K562 (cell line): ENCODE data around the gene AGAP1. TPM values are rescaled to one million over a fixed set of nuclear protein-coding genes. Genes with fewer than 3 reads are reported as not detected.

Source experiments
- ATAC-seq: fragments of 200-7000 bp; cut with Tn5 transposase; 3 replicates; pipeline ENCODE4 v1.9.1; 2020; ENCODE audit warnings: moderate library complexity
- BruUV-seq: library from RNA; stranded (reverse); fragments of 400-500 nt; replicated peaks from 2 replicates; lab custom pipeline; 2021; lab: Mats Ljungman, UMichigan
- CTCF ChIA-PET: fragments of 300-600 bp; formaldehyde crosslinking; extraction: SDS; loops from one replicate; lab custom pipeline; 2021; ENCODE audit warnings: low intra/inter-chr PET ratio; lab: Yijun Ruan, JAX
- POLR2A ChIA-PET: fragments of 300-600, 350-650 bp; sonication (Branson Sonifier 250); formaldehyde crosslinking; extraction: SDS; loops from one replicate; lab custom pipeline; 2021; ENCODE audit warnings: antibody characterized with exemption, inconsistent platforms; lab: Yijun Ruan, JAX
- DNase-seq, 4 experiments: peaks; one replicate each; pipeline versions ENCODE4 v3.0.0 to v3.0.0-alpha.2; 2011 to 2018; ENCODE audit warnings: low spot score in 3 of 4, mixed read lengths in 3 of 4; ENCODE audit errors: extremely low read depth in 1 of 4
- FAIRE-seq: peaks from 2 replicates; lab custom pipeline; 2011; peaks lifted over from hg19 to GRCh38; lab: Jason Lieb, UNC
- H2AFZ ChIP-seq: 2 replicates; pipeline ENCODE4 v1.6.0; 2011; ENCODE audit warnings: low read depth, low read length, control low read depth, inconsistent platforms
- H3K27ac ChIP-seq: fragments of 200-600 bp; 3 replicates; pipeline ENCODE4 v1.8.0; 2011; ENCODE audit warnings: low read depth, mild to moderate bottlenecking, control low read depth, inconsistent platforms, low read length, moderate library complexity, mixed read lengths; ENCODE audit errors: extremely low read depth
- H3K27me3 ChIP-seq, 2 experiments: fragments of 300-600 bp in 1 of 2; 2 replicates in 1 of 2; 3 replicates in 1 of 2; pipeline versions ENCODE4 v1.6.0 to v1.8.0; 2011; ENCODE audit warnings: inconsistent platforms in 2 of 2, low read length in 2 of 2, mild to moderate bottlenecking in 1 of 2, mixed read lengths in 1 of 2, moderate library complexity in 1 of 2; ENCODE audit not compliant: control insufficient read depth in 2 of 2, insufficient read depth in 2 of 2
- H3K36me3 ChIP-seq: fragments of 300-600 bp; 3 replicates; pipeline ENCODE4 v1.8.0; 2011; ENCODE audit warnings: mild to moderate bottlenecking, low read length, inconsistent platforms; ENCODE audit not compliant: control insufficient read depth, insufficient read depth
- H3K4me1 ChIP-seq, 2 experiments: fragments of 200-600 bp in 1 of 2; replicated peaks in 1 of 2; 2 replicates in 1 of 2; 3 replicates in 1 of 2; pipeline versions ENCODE4 v1.5.1 to v1.8.0; 2011; ENCODE audit warnings: inconsistent platforms in 2 of 2, low read length in 2 of 2, mild to moderate bottlenecking in 1 of 2, mixed read lengths in 1 of 2, moderate library complexity in 1 of 2; ENCODE audit not compliant: control insufficient read depth in 2 of 2, insufficient read depth in 2 of 2
- H3K4me2 ChIP-seq: 2 replicates; pipeline ENCODE4 v1.6.1; 2011; ENCODE audit warnings: low read length, control low read depth, inconsistent platforms, mixed read lengths; ENCODE audit not compliant: insufficient read depth
- H3K4me3 ChIP-seq: fragments of 200-600 bp; sonication (generic), shearing (Covaris generic); 2 replicates; pipeline ENCODE4 v1.5.1; 2016; ENCODE audit warnings: control low read depth, inconsistent platforms
- H3K79me2 ChIP-seq: fragments of 200-600 bp; 3 replicates; pipeline ENCODE4 v1.8.0; 2011; ENCODE audit warnings: low read length, inconsistent platforms; ENCODE audit not compliant: control insufficient read depth, insufficient read depth
- H3K9ac ChIP-seq, 2 experiments: 2 replicates each; pipeline versions ENCODE4 v1.6.0 to v1.6.1; 2011; ENCODE audit warnings: low read depth in 2 of 2, low read length in 2 of 2, control low read depth in 1 of 2, inconsistent platforms in 1 of 2, mild to moderate bottlenecking in 1 of 2, mixed read lengths in 1 of 2; ENCODE audit not compliant: insufficient read depth in 1 of 2
- H3K9me1 ChIP-seq: one replicate; pipeline ENCODE4 v1.6.0; 2011; ENCODE audit warnings: inconsistent platforms, mild to moderate bottlenecking, low read length, moderate library complexity; ENCODE audit not compliant: control insufficient read depth, insufficient read depth
- H3K9me3 ChIP-seq: replicated peaks from 2 replicates; pipeline ENCODE4 v1.5.1; 2011; ENCODE audit warnings: low read depth, low read length, inconsistent platforms; ENCODE audit not compliant: control insufficient read depth, insufficient read depth
- H4K20me1 ChIP-seq: replicated peaks from 2 replicates; pipeline ENCODE4 v1.6.1; 2011; ENCODE audit warnings: low read length, inconsistent platforms, mixed read lengths; ENCODE audit not compliant: control insufficient read depth, insufficient read depth
- E2F3 ChIP-seq: fragments of 250-450 bp; sonication (Bioruptor Pico); IDR thresholded peaks from 2 replicates; pipeline ENCODE4 v1.4.0; 2020; ENCODE audit warnings: mild to moderate bottlenecking
- ILK ChIP-seq: fragments of 450-650 bp; IDR thresholded peaks from 2 replicates; pipeline ENCODE4 v1.6.1; 2016; ENCODE audit warnings: missing genetic modification characterization, low read depth, mild to moderate bottlenecking, missing compliant biosample characterization, moderate library complexity, borderline replicate concordance
- NFRKB ChIP-seq: fragments of 450-650 bp; IDR thresholded peaks from 2 replicates; pipeline ENCODE4 v1.6.1; 2016; ENCODE audit warnings: low read depth
- NR2C2 ChIP-seq, 2 experiments: fragments of 200-800 bp in 1 of 2; sonication (Bioruptor generic) in 1 of 2; sonication (generic) in 1 of 2; formaldehyde crosslinking in 1 of 2; IDR thresholded peaks; 2 replicates each; pipeline versions ENCODE4 v1.6.1 to v1.8.0; 2016 to 2022; ENCODE audit warnings: mild to moderate bottlenecking in 1 of 2, missing compliant biosample characterization in 1 of 2, missing genetic modification characterization in 1 of 2, missing genetic modification reagents in 1 of 2
- PHF8 ChIP-seq: fragments of 200-600 bp; sonication (generic); IDR thresholded peaks from 2 replicates; pipeline ENCODE4 v1.6.1; 2012; ENCODE audit warnings: mixed run types, mild to moderate bottlenecking, inconsistent platforms, low read length, moderate library complexity, borderline replicate concordance
- RBM14 ChIP-seq: fragments of 200-400 bp; formaldehyde crosslinking; IDR thresholded peaks from 2 replicates; pipeline ENCODE4 v1.6.1; 2018; ENCODE audit warnings: low read depth, mild to moderate bottlenecking, low read length, moderate library complexity, borderline replicate concordance; ENCODE audit not compliant: insufficient read depth
- TAF1 ChIP-seq: IDR thresholded peaks from 2 replicates; pipeline ENCODE4 v1.6.1; 2011; ENCODE audit warnings: mild to moderate bottlenecking, low read length, moderate library complexity; ENCODE audit not compliant: insufficient read depth, control insufficient read depth, severe bottlenecking; ENCODE audit errors: extremely low read depth
- TRIM28 ChIP-seq: fragments of 450-650 bp; IDR thresholded peaks from 2 replicates; pipeline ENCODE4 v1.6.1; 2017
- ZNF143 ChIP-seq: sonication (generic); formaldehyde crosslinking; IDR thresholded peaks from 2 replicates; pipeline ENCODE4 v1.9.0; 2022; ENCODE audit warnings: mild to moderate bottlenecking, missing genetic modification reagents
- ZNF586 ChIP-seq: fragments of 450-650 bp; formaldehyde crosslinking; conservative IDR thresholded peaks from 2 replicates; pipeline ENCODE4 v1.4.0; 2020; ENCODE audit warnings: mild to moderate bottlenecking, moderate library complexity
- WGBS: fragments of 100-300 bp; shearing (Covaris generic); methylation state at CpG from one replicate; pipeline ENCODE4 v1.1.6; 2016; ENCODE audit warnings: low coverage, mixed read lengths; ENCODE audit not compliant: insufficient coverage; ENCODE audit errors: missing lambda C conversion rate; 5-methylcytosine and 5-hydroxymethylcytosine counted together
- in situ Hi-C: fragments of 300-500 bp; cut with MboI; formaldehyde crosslinking; loops from 4 replicates; pipeline ENCODE4 v1.15.0; 2018; ENCODE audit warnings: inconsistent platforms, mixed read lengths
- intact Hi-C: fragments of 100-400 bp; cut with micrococcal nuclease; formaldehyde crosslinking; loops from 2 replicates; pipeline ENCODE4 v1.14.2; 2022
- polyA plus RNA-seq, 8 experiments: library from polyadenylated mRNA; depleted of rRNA in 4 of 8; stranded (reverse) in 5 of 8; unstranded in 3 of 8; fragments of >200 nt; fragmentation: Nextera tagmentation in 2 of 8; fragmentation: Illumina TruSeq in 1 of 8; extraction: Ambion mirVana in 2 of 8; extraction: Trizol in 1 of 8; gene quantifications; 2 replicates each; pipeline versions ENCODE4 v1.2.1 to v1.2.3, GENCODE V29; 2011 to 2014; ENCODE audit warnings: inconsistent platforms in 1 of 8, missing spikeins in 1 of 8
- total RNA-seq, 7 experiments: library from RNA; depleted of rRNA in 6 of 7; stranded (reverse); fragments of >200 nt in 6 of 7; fragmentation: Illumina TruSeq in 2 of 7; extraction: Trizol in 2 of 7; gene quantifications; 2 replicates each; pipeline versions ENCODE4 v1.2.1 to v1.2.3, GENCODE V29; 2011 to 2021; ENCODE audit warnings: low replicate concordance in 1 of 7
- TF ChIP-seq, protein P1 (sequence below): fragments of 250-450 bp; sonication (Bioruptor Pico); IDR thresholded peaks from 2 replicates; pipeline ENCODE4 v1.5.0; 2020; ENCODE audit warnings: mild to moderate bottlenecking, borderline replicate concordance

AGAP1 gene
- total and polyA plus RNA-seq, 9 of the 15 experiments (the other 6 are each of a cell fraction or from before 2014, with no cell fraction given), result 1.3 to 24.0 (median 10.6) TPM

DNA sequence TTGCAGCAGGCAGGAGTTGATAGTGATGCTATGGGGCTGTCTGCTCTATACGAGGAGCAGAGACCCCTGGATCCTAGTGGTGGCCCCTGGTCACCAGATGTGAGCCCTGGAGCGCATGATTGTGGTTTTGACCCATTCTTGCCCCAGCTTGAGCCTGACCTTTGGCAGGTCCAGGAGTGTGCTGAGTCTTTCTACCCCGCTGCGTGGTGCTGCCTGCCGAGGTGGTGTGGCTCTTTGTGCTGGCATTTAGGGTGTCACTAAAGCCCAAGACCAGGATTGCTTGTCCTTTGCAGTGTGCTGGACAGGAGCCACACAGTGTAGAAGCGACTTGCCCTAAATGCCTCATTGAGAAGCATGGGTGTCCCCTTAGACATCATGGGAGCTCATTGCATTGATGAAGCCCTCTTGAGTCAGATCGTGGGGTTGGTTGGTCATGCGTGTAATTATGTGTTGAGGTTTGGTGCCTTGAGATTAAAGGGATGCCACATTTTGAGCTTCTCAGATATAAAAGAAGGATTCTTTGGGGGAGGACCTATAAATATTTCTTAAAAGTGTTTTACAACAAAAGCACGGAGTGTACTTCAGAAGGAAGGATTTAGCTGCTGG lies 88.3 kb downstream of the AGAP1 start:
- no peaks in the 10 kb centered on the region for H3K4me1 ChIP-seq
- H3K4me2 ChIP-seq, result no peak overlapping the region
- CTCF ChIA-PET, result no interaction called here
- ATAC-seq (no peak; the same call in 2 of the 3 replicates), FAIRE-seq (no peak), DNase-seq (no peak)
- no peaks in the 10 kb centered on the region for H3K36me3 ChIP-seq
- no TSS peak for BruUV-seq
- H3K27ac ChIP-seq, result no peak overlapping the region
- in situ Hi-C loops (loop anchor here (10.0 kb wide), 2 partner anchors 147 to 447 kb away; no protein-coding TSS in a partner anchor), intact Hi-C loops (no loop called here)
- peaks cover 69% of the 10 kb centered on the region for H3K79me2 ChIP-seq
- no peak overlapping the region for H3K9ac ChIP-seq
- no peaks in the 10 kb centered on the region for H3K27me3 ChIP-seq
- POLR2A ChIA-PET, result interaction anchor here (0.6 kb wide), 1 partner anchor 1101 kb away, joined by 3 read pairs; no protein-coding TSS in a partner anchor
- H2AFZ ChIP-seq, result no peak overlapping the region
- no peak for TF ChIP-seq ILK (tag)
- no peak for TF ChIP-seq NFRKB
- TF ChIP-seq PHF8, result no peak
- no peak for TF ChIP-seq ZNF143
- no peak for TF ChIP-seq E2F3 (CRISPR knock-in tag)
- peaks cover 24% of the 10 kb centered on the region for H4K20me1 ChIP-seq
- WGBS, result 77% methylated on average over 9 of the region's 9 CpGs
- H3K9me1 ChIP-seq, result no peaks in the 10 kb centered on the region
- H3K9me3 ChIP-seq, result no peaks in the 10 kb centered on the region
- no peak overlapping the region for H3K4me3 ChIP-seq

GRCh38 chr2:235582729-235583128 lies 88.9 kb downstream of the AGAP1 start:
- H3K4me2 ChIP-seq, result no peak overlapping the region
- no peaks in the 10 kb centered on the region for H3K4me1 ChIP-seq
- intact Hi-C loops, result no loop called here
- H3K27ac ChIP-seq, result no peak overlapping the region
- no peak overlapping the region for H3K9ac ChIP-seq
- POLR2A ChIA-PET, result no interaction called here
- no TSS peak for BruUV-seq
- DNase-seq (no peak), FAIRE-seq (no peak), ATAC-seq (no peak)
- no peaks in the 10 kb centered on the region for H3K36me3 ChIP-seq
- no peaks in the 10 kb centered on the region for H3K9me3 ChIP-seq
- H2AFZ ChIP-seq, result no peak overlapping the region
- WGBS, result 85% methylated on average over 4 of the region's 7 CpGs
- no peaks in the 10 kb centered on the region for H3K9me1 ChIP-seq
- peaks cover 64% of the 10 kb centered on the region for H3K79me2 ChIP-seq
- no peaks in the 10 kb centered on the region for H3K27me3 ChIP-seq
- no peak overlapping the region for H3K4me3 ChIP-seq
- in situ Hi-C loops, result loop anchor here (10.0 kb wide), 2 partner anchors 148 to 448 kb away; no protein-coding TSS in a partner anchor
- CTCF ChIA-PET, result no interaction called here
- peaks cover 24% of the 10 kb centered on the region for H4K20me1 ChIP-seq
- TF ChIP-seq TAF1 (no peak), RBM14 (no peak), ZNF586 (no peak), NR2C2 (CRISPR knock-in tag; IDR thresholded peaks at IDR 0.05) (no peak), NR2C2 (tag; IDR thresholded peaks at IDR 0.05) (no peak), TRIM28 (no peak)
- TF ChIP-seq, protein P1, sequence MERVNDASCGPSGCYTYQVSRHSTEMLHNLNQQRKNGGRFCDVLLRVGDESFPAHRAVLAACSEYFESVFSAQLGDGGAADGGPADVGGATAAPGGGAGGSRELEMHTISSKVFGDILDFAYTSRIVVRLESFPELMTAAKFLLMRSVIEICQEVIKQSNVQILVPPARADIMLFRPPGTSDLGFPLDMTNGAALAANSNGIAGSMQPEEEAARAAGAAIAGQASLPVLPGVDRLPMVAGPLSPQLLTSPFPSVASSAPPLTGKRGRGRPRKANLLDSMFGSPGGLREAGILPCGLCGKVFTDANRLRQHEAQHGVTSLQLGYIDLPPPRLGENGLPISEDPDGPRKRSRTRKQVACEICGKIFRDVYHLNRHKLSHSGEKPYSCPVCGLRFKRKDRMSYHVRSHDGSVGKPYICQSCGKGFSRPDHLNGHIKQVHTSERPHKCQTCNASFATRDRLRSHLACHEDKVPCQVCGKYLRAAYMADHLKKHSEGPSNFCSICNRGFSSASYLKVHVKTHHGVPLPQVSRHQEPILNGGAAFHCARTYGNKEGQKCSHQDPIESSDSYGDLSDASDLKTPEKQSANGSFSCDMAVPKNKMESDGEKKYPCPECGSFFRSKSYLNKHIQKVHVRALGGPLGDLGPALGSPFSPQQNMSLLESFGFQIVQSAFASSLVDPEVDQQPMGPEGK (CRISPR knock-in tag), result no peak
